AG08395 (cell line): ENCODE data around the gene CHRM2.

Source experiments
- DNase-seq: peaks from one replicate; pipeline ENCODE4 v3.0.0; 2012; ENCODE audit warnings: mixed read lengths, low spot score

CHRM2 gene

GRCh38 chr7:137025469-137026175 is 157.2 kb downstream of the CHRM2 start:
- DNase-seq, result peak; percentile 53

GRCh38 chr7:137026176-137026500 is 157.7 kb downstream of the CHRM2 start:
- DNase-seq, result peak; percentile 2

- DNase-seq, result no peak
Measured at GRCh38 chr7:137032436-137032835, 164.0 kb downstream of the CHRM2 start.

- peak; percentile 4 for DNase-seq
Measured at GRCh38 chr7:137036768-137037167, 168.3 kb downstream of the CHRM2 start.

GRCh38 chr7:137038706-137039105 is 170.3 kb downstream of the CHRM2 start:
- DNase-seq, result no peak

GRCh38 chr7:137040745-137041144 is 172.3 kb downstream of the CHRM2 start:
- DNase-seq, result no peak

- no peak for DNase-seq
Measured at GRCh38 chr7:137045573-137045972, 177.1 kb downstream of the CHRM2 start.

- DNase-seq, result no peak
Measured at GRCh38 chr7:137069249-137069963, 201.0 kb downstream of the CHRM2 start.
